ENCODE data around the gene KRTAP4-1. TPM values are rescaled to one million over a fixed set of nuclear protein-coding genes. Genes with fewer than 3 reads are reported as not detected.

The KRTAP4-1 gene
- total RNA-seq, 4 donors from 2014 or later, result not detected

- no peak for TF ChIP-seq CTCF (IDR thresholded peaks at IDR 0.05; ENCODE audit: low read depth)
Observed at GRCh38 chr17:41168121-41168520, 16.6 kb downstream of the KRTAP4-1 start, which contains the start of gene KRTAP4-3. Gene KRTAP4-3 (minus strand): TSS chr17:41168221. CDS start chr17:41168172, 49 bp downstream.

DNA sequence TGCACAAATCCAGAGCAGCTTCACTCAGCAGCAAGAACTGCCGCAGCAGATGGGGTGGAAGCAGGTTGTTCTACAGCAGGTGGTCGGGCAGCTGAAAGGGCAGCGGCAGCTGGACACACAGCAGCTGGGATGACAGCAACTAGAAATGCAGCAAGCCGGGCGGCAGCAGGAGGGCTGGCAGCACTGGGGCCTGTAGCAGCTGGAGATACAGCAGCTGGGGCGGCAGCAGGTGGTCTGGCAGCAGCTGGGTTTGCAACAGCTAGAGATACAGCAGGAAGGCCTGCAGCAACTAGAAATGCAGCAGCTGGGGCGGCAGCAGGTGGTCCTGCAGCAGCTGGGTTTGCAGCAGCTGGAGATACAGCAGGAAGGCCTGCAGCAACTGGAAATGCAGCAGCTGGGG is 17.1 kb downstream of the KRTAP4-1 start:
- no peak for TF ChIP-seq CTCF (IDR thresholded peaks at IDR 0.05; ENCODE audit: low read depth)

- TF ChIP-seq CTCF (IDR thresholded peaks at IDR 0.05; ENCODE audit: low read depth), result no peak
Observed at GRCh38 chr17:41163828-41164227, 20.9 kb downstream of the KRTAP4-1 start.

- no peak for TF ChIP-seq CTCF (IDR thresholded peaks at IDR 0.05; ENCODE audit: low read depth)
Observed at GRCh38 chr17:41160648-41161047, 24.1 kb downstream of the KRTAP4-1 start, which contains the start of gene KRTAP4-4. Gene KRTAP4-4 (minus strand): TSS chr17:41160748. CDS start chr17:41160691, 57 bp downstream.

- no peak for TF ChIP-seq CTCF (IDR thresholded peaks at IDR 0.05; ENCODE audit: low read depth)
Observed at GRCh38 chr17:41153856-41154255, 30.9 kb downstream of the KRTAP4-1 start.

DNA sequence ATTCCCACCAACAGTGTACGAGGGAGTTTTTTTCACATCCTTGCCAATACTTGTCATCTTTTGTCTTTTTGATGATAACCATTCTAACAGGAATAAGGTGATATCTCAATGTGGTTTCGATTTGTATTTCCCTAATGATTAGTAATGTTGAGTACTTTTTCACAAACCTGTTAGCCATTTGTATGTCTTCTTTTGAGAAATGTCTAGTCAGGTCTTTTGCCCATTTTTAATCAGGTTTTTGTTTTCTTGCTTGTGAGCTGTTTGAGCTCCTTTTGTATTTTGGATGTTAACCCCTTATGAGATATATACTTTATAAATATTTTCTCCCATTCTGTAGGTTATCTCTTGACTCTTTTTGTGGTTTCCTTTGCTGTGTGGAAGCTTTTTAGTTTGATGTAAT is 33.2 kb downstream of the KRTAP4-1 start:
- no peak for TF ChIP-seq CTCF (IDR thresholded peaks at IDR 0.05; ENCODE audit: low read depth)

- TF ChIP-seq CTCF (IDR thresholded peaks at IDR 0.05; ENCODE audit: low read depth), result no peak
Observed at GRCh38 chr17:41150026-41150425, 34.7 kb downstream of the KRTAP4-1 start.

Data from subcutaneous adipose tissue (tissue), 4 donors.